HG03135 (cell line): ENCODE measurements around the gene USP21.

Source experiments
- ATAC-seq: cut with Tn5 transposase; IDR thresholded peaks from one replicate; pipeline ENCODE4 v1.9.1; 2021; ENCODE audit warnings: mild to moderate bottlenecking, moderate library complexity; ENCODE audit not compliant: unreplicated experiment

Gene USP21

DNA sequence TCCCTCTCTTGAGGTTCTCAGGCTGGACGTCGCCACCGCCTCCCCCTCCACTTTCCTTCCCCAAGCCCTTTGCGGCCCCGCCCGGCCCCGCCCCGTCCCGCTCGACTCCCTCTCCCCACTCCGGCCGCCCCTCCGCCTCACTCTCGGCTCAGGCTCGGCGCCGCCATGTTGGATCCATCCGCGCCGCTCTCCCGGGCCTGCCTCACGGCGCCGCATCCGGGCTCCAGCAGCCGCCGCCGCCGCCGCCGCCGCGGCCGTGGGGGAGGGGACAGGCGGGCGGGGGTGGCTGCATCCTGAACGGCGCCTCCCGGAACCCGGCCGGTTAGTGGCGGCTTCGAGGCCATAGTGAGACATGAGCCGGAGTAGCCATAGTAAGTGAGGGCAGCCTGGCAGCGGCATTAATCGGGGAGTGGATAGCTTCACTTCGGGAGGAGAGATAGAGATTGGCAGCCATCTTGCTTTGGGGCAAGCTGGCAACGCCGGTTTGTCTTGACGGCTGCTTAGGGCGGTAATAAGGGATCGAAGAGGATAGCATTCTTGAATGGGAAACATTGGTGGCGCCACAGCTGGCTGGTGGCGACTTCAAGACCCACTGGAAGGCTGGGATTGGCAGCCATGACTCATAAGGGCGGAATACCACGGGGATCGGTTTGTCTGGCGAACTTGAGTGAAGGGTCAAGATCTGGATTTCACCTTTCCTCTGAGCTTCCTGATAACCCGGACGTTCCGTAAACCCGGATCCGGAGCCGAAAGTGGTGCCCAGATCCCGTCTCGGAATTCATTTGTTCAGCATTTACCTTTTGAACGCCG, 26.7 kb upstream of the USP21 start, which contains the start of gene DEDD:
Gene DEDD (minus strand): TSS at position 258 of the 810 bp plus-strand sequence. CDS start 8,205 bp downstream, outside the sequence.
- peak; percentile 96 for ATAC-seq

DNA sequence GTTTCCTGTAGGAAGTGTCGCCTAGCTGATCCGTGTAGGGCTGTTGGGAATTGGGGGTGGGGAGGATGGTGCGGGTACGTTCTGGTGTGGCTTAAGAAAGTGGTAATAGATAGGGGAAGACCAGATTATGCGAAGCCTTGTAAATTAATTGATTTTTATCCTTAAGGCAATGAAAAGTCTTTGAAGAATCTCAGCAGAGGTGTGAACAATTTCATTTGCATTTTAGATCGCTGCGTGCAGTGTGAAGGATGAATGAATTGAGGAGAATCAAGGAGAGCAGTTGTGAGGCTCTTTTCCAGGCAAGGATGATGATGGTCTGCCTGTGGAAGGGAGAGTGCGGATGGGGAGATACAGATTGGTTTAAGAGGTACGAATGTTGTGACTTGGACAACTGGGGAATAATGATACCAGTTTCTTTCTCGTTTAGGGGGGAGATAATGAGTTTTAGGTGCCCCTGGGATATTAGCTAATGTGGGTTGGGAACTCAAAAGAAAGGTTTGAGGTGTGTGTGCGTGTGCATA, 26.0 kb upstream of the USP21 start:
- no peak for ATAC-seq

GRCh38 chr1:161137881-161138280, 21.4 kb upstream of the USP21 start:
- no peak for ATAC-seq

GRCh38 chr1:161138431-161138830, 20.9 kb upstream of the USP21 start:
- no peak for ATAC-seq

DNA sequence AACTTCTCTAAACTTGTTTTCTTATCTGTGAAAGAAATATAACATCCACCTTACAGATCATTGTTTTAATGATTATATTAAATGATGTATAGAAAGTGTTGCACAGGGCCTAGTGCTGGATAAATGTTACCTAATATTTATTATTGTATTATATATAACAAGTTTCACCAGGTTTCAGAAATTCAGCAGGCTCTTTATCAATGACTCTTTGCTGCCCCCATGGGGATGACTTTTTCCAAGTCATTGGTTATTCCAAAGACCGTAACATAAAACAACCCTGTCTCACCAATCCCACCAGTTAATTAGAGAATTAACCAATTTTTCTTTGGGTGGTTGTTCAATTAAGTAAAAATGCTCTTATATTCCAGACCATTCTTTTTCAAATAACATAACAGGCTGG, 19.5 kb upstream of the USP21 start:
- ATAC-seq: no peak

- ATAC-seq: no peak
These were observed 18.4 kb upstream of the USP21 start for GRCh38 chr1:161140755-161141400.

- ATAC-seq: no peak
These were observed 13.5 kb upstream of the USP21 start for GRCh38 chr1:161145832-161146231.

DNA sequence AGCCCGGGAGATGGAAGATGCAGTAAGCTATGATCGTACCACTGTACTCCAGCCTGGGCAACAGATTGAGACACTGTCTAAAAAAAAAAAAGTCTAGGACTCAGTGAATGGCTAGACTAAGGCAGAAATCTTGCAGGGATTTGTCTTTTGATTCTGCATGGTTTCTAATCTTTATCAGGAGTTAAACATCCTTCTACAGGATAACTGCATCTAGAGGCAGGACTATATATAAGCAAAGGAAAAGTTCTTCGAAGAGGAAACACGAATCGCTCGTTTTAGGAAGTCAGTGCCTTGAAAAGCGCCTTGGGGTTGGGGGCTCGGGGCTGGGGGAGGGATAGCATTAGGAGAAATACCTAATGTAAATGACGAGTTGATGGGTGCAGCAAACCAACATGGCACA, 6.1 kb upstream of the USP21 start:
- no peak for ATAC-seq

- ATAC-seq: peak; percentile 68
These were observed 5.5 kb upstream of the USP21 start, which contains the start of gene UFC1 for GRCh38 chr1:161153682-161154337. TSS of gene UFC1 (plus strand) at chr1:161153978. CDS start at chr1:161153998, 20 bp downstream.

DNA sequence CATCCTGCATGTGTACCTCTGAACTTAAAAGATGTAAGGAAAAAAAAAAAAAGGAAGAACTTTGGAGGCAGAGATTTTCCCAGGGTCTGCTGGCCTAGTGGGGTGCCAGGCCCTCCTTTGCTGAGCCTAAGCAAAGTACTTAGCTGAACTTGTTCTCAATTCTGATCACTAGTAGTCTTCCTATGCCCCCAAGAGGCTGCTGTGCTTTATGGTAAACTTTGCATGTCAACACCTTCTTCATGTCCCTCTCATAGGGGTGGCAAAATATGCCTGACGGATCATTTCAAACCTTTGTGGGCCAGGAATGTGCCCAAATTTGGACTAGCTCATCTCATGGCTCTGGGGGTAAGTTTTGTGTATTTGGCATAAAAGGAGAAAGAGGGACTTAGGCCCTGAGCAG, 1.4 kb upstream of the USP21 start:
- no peak for ATAC-seq

GRCh38 chr1:161158316-161159010, 837 bp upstream of the USP21 start:
- ATAC-seq: no peak

GRCh38 chr1:161159913-161160243, 578 bp downstream of the USP21 start:
- ATAC-seq: peak; percentile 4

DNA sequence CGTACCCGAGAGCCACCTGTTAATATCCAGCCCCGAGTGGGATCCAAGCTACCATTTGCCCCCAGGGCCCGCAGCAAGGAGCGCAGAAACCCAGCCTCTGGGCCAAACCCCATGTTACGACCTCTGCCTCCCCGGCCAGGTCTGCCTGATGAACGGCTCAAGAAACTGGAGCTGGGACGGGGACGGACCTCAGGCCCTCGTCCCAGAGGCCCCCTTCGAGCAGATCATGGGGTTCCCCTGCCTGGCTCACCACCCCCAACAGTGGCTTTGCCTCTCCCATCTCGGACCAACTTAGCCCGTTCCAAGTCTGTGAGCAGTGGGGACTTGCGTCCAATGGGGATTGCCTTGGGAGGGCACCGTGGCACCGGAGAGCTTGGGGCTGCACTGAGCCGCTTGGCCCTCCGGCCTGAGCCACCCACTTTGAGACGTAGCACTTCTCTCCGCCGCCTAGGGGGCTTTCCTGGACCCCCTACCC, 1.4 kb downstream of the USP21 start:
- no peak for ATAC-seq

- no peak for ATAC-seq
These were observed 2.4 kb downstream of the USP21 start for GRCh38 chr1:161161652-161162051.

DNA sequence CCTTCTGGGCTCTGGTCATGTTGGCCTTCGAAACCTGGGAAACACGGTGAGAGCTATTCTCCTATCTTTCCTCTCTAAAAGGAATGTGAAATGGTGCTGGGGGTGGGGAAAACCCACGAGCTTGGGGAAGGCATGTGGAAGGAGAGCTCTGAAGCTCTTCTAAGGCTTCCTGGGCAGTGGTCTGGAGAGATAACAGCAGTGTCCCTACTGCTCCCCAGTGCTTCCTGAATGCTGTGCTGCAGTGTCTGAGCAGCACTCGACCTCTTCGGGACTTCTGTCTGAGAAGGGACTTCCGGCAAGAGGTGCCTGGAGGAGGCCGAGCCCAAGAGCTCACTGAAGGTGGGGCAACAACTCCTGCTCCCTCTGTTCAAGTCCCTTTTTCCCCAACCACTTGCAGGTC, 2.8 kb downstream of the USP21 start:
- ATAC-seq: no peak

DNA sequence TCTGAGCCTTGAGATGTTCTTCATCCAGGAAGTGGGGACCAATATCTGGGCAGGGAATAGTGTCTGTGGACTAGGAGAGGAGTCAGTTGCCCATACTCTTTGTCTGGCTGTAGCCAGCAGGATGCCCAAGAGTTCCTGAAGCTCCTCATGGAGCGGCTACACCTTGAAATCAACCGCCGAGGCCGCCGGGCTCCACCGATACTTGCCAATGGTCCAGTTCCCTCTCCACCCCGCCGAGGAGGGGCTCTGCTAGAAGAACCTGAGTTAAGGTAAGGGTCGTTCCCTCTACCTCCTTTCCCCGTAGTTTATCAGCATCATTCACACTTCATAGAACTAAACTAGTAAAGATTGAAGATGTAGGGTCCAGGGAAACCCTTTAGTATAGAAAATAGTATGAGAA, 3.5 kb downstream of the USP21 start:
- no peak for ATAC-seq

GRCh38 chr1:161163793-161164192, 4.5 kb downstream of the USP21 start:
- no peak for ATAC-seq

GRCh38 chr1:161164901-161165610, 5.8 kb downstream of the USP21 start:
- no peak for ATAC-seq

GRCh38 chr1:161165742-161166668, 6.7 kb downstream of the USP21 start, which contains the start of gene PPOX:
TSS of gene PPOX (plus strand) at chr1:161166426. CDS start at chr1:161166848, 422 bp downstream.
- peak; percentile 89 for ATAC-seq
